AG09319 (cell line): ENCODE measurements around the gene ITM2A.
A peak's percentile ranks its signal among the peaks of the same experiment; 100 is the strongest.

Source experiments
- DNase-seq: peaks from one replicate; pipeline ENCODE4 v3.0.0-alpha.2; 2010; ENCODE audit warnings: low read depth; ENCODE audit errors: extremely low read depth
- TF ChIP-seq, protein P1 (sequence below): IDR thresholded peaks from 2 replicates; pipeline ENCODE4 v1.5.1; 2011; ENCODE audit warnings: low read depth, mild to moderate bottlenecking, inconsistent platforms, low read length, moderate library complexity

Gene ITM2A

GRCh38 chrX:79366873-79367749 lies at the start of gene ITM2A:
Gene ITM2A (minus strand): TSS chrX:79367334. CDS start chrX:79367215, 119 bp downstream.
- no peak for DNase-seq
- TF ChIP-seq, protein P1, sequence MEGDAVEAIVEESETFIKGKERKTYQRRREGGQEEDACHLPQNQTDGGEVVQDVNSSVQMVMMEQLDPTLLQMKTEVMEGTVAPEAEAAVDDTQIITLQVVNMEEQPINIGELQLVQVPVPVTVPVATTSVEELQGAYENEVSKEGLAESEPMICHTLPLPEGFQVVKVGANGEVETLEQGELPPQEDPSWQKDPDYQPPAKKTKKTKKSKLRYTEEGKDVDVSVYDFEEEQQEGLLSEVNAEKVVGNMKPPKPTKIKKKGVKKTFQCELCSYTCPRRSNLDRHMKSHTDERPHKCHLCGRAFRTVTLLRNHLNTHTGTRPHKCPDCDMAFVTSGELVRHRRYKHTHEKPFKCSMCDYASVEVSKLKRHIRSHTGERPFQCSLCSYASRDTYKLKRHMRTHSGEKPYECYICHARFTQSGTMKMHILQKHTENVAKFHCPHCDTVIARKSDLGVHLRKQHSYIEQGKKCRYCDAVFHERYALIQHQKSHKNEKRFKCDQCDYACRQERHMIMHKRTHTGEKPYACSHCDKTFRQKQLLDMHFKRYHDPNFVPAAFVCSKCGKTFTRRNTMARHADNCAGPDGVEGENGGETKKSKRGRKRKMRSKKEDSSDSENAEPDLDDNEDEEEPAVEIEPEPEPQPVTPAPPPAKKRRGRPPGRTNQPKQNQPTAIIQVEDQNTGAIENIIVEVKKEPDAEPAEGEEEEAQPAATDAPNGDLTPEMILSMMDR: no peak

GRCh38 chrX:79415056-79415455 lies 47.9 kb upstream of the ITM2A start:
- TF ChIP-seq, protein P1: no peak
- DNase-seq: no peak

DNA sequence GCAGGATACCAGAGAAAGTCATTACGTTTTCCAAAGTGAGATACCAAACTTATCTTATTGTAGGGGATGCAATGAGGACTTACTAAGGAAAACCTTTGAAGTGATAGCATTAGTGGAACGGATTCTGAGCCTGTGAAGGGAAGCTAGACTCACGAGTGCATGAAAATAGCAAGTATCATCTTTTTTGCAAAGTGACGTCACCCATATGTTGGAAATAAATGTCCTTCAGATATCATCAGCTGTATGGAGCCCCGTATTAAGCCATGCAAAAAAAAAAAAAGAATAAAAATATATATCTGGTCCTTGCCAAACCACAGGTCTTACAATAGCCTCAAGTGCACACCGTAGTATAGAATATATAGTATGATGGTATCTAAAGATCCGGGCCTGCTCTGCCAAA lies 46.8 kb upstream of the ITM2A start:
- DNase-seq: no peak
- TF ChIP-seq, protein P1: no peak

GRCh38 chrX:79412972-79413371 lies 45.8 kb upstream of the ITM2A start:
- TF ChIP-seq, protein P1: peak; percentile 38
- DNase-seq: no peak

GRCh38 chrX:79412166-79412565 lies 45.0 kb upstream of the ITM2A start:
- TF ChIP-seq, protein P1: no peak
- no peak for DNase-seq

GRCh38 chrX:79409657-79410056 lies 42.5 kb upstream of the ITM2A start:
- DNase-seq: no peak
- TF ChIP-seq, protein P1: no peak

DNA sequence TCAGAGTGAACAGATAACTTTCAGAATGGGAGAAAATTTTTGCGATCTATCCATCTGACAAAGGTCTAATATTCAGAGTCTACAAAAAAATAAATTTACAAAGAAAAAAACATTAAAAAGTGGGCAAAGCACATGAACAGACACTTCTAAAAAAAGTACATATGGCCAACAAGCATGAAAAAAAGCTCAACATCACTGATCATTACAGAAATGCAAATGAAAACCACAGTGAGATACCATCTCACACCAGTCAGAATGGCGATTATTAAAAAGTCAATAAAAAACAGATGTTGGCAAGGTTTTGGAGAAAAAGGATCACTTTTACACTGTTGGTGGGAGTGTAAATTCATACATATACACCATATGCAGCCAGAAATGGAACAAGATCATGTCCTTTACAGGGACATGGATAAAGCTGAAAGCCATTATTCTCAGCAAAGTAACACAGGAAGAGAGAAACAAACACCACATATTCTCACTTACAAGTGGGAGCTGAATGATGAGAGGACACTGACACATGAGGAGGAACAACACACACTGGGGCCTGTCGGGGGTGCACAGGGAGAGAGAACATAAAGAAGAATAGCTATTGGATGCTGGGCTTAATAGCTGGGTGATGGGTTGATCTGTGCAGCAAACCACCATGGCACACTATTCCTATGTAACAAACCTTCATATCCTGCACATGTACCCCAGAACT lies 41.6 kb upstream of the ITM2A start:
- TF ChIP-seq, protein P1: no peak
- no peak for DNase-seq
